GM18870 (cell line): ENCODE data around the gene CCDC80.
"Not testable (repeated sequence)": the region's sequence is repeated elsewhere in the genome, so short reads cannot be mapped to it uniquely, and the experiment has no call there.

ENCODE experiments used
- ATAC-seq: cut with Tn5 transposase; IDR thresholded peaks from one replicate; pipeline ENCODE4 v1.9.1; 2021; ENCODE audit warnings: moderate library complexity; ENCODE audit not compliant: unreplicated experiment

Gene CCDC80

DNA sequence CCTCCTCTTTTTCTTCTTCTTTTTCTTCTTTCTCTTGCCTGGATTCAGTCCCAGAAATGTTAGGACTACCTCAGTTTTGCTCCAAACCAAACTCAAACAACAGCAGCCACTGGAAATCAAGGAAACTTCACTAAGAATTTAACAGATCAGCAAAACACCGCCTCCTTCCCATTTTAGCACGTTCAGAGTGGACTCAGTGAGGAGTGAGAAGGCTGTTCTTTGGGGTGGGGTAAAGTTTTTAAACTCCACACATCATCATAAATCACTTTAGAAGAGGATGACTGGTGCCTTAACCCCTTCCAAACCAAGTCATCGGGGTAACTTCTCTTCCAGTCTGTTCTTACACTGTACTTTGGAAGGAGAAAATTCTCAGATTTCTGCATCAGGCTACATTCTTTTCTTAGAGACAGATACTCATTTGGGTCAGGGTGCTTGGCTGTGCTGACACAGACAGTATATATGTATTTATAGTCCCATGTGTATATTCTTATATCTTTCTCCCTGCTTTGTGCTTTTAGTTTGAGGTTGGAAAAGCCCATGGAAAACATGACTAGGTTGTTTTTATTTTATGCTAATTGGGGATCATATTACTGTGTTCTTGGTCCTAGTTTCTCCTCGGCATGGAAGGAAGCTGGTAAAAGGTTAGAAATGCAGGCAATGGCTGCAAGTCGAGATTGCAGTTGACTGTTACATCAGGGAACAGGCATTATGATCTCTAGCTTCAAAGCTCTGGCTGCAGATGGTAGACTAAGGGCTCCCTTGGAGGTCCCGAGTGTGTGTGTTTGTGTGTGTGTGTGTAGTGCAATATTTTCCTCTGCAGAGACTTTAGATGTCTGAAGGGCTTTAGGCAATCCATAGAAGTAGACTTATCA lies at the start of gene CCDC80:
Gene CCDC80 (minus strand): TSS at position 214 of the 872 bp plus-strand sequence. CDS start 1,238 bp downstream, outside the sequence.
- no peak for ATAC-seq

- ATAC-seq = no peak
These were observed 49.0 kb upstream of the CCDC80 start for GRCh38 chr3:112689989-112690388.

- ATAC-seq = no peak
These were observed 48.4 kb upstream of the CCDC80 start for GRCh38 chr3:112689385-112689784.

- ATAC-seq = no peak
These were observed 47.9 kb upstream of the CCDC80 start for GRCh38 chr3:112688819-112689218.

- no peak for ATAC-seq
These were observed 47.3 kb upstream of the CCDC80 start for GRCh38 chr3:112688085-112688769.

DNA sequence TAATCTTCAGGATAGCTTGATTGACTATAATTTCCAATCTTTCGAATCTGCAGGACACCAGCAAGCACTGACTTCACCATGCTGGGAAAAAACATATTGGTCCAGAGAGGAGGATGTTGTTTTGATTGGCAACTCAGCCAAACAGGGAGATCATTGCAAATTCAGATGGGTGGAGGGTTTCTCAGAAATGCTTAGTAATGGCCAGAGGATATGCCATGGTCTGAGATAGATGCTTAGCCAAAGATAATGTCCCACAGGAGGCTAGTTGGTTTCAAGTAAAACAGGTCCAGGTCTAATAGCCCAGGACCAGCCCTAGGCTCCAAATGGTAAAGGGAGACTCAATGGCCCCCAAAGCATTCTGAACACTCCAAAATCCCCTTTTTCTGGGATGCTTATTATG lies 46.7 kb upstream of the CCDC80 start:
- ATAC-seq = no peak

DNA sequence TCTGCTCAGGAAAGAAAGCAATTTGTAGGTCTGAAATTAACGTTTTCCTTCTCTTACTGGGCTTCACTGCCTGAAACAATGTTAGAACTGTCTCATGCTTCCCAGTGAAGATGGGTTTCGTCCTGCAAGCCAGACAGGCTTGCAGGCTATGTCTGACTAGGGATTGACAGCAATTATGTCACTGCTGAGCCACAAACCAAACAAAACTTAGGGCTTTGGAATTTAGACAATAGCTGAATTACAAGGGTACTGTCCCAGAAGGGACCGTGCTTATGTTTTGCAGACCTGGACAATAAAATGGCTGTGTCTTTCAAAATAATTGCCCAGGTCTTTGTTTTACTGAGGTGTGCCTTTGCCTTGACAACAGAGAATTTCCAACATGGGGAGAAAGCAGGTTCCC lies 46.3 kb upstream of the CCDC80 start:
- no peak for ATAC-seq

- ATAC-seq = no peak
These were observed 45.2 kb upstream of the CCDC80 start for GRCh38 chr3:112685956-112686799.

GRCh38 chr3:112685420-112685819 lies 44.5 kb upstream of the CCDC80 start:
- ATAC-seq = no peak

GRCh38 chr3:112682361-112682760 lies 41.4 kb upstream of the CCDC80 start:
- no peak for ATAC-seq

DNA sequence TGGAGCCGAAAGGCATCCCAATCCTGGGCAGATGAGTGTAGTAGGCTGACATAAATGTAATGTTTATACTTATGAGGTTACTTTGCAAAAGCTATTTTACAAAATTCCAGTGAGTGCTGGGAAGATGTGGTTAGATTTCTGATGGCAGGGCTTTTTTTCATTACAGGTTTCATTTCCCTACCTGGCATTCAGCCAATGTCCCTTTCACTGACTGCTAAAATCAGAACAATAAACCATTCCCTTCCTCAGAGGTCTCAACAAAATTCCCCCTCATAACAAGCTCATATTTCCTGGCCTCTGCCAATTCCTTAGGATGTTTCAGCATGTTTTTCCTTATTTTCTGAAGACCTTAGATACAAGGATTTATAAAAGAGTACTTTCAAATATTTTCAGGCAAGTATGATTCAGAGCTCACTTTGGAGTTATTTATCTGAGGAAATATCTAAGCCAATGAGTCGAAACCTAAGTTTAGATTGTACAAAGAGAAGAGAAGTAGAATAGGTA lies 40.9 kb upstream of the CCDC80 start:
- no peak for ATAC-seq

DNA sequence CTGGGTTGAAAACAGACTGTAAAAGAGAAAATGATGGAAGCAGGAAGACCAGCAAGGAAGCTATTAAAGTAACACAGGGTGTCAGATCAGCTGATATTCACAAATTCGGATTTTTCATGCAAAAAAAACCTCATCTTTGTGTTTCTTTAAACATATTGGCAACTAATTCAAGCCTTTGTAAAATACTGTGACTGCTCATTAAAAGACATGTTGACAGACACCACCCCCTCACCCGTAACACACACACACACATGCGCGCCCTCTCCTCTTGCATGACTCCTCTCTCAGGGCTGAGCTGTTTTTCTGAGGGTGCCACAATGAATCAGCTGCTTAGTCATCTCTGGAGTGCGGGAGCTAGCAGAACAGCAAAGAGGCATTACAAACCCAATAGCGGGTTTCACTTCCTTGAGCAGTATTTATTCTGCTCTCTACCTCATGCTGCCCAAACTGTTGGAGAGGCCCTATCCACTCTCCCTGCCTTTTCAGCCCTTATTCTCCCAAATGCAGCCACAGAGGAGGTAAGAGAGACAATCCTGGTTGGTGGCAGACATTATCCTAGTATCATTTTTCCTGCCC lies 35.8 kb upstream of the CCDC80 start:
- peak; percentile 99 for ATAC-seq

DNA sequence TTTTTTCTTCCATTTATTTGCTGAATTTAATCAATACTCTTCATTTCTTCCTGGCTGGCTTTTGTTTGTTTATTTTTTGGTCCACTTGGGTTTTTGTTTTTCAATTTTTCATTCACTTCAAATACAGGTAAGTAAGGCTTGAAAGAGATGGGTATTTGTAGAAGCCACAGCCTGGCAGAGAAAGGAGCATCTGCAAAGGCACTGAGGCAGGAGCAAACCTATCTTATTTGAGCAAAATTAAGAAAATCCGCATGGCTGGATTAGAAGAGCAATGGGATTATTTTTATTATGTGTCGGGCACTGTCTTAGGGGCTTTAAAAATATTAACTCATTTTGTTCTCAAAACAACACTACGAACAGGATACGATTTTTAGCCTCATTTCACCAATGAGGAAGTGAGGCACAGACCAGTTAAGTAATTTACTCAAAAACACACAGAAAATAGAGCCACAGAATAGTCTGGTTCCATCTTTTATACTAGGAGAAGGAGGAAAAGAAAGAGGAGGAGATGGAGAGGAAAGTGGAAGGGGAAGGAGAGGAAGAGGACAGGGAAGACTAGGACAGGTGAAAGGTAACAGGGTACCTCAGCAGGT lies 35.1 kb upstream of the CCDC80 start:
- no peak for ATAC-seq

- no peak for ATAC-seq
These were observed 34.4 kb upstream of the CCDC80 start for GRCh38 chr3:112675349-112675748.

- ATAC-seq = no peak
These were observed 32.0 kb upstream of the CCDC80 start for GRCh38 chr3:112672716-112673541.

DNA sequence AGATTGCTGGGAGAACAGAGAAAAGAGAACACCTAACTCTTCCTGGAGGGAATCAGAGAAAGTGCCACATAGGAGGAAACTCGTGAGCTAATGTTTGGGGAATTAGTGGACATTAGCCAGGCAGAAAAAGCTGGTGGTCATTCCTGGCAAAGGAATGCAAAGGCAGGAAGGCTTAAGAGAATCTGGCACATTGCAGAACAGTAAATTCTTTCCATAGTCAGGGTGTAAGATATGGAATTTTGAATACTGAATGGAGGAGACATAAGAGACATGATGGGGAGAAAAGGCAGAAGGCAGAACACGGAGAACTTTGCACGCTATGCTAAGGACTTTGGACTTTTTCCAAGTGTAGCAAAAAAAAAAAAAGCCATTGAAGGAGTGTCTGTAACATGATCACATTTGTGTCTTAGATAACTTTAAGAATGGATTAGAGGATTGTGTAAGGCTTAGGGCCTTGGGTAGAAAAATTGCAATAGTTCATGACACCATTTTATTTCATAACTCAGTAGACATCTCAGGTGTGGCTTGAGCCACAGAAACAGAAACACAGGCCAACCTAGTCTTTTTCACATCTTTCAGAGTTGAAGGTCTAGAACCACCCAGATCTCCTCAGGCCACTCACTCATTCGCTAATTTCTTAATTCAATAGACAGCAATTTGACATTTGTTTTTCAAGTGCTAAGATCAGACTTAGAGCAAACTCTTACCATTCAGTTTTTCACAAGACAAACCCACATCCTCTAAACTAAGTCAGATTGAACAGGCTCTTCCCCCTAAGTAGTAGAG lies 31.2 kb upstream of the CCDC80 start:
- ATAC-seq = no peak

DNA sequence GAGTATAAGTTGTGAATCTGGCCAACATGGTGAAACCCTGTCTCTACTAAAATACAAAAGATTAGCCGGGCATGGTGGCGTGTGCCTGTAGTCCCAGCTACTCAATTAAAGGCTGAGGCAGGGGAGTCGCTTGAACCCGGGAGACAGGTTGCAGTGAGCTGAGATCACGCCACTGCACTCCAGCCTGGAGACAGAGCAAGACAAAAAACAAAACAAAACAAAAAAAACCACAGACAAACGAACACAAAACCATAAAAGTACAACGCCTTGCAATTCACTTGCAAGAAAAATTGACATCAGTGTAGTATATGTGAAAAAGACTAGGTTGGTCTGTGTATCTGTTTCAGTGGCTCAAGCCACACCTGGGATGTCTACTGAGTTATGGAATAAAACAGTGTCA lies 29.9 kb upstream of the CCDC80 start:
- ATAC-seq = no peak

DNA sequence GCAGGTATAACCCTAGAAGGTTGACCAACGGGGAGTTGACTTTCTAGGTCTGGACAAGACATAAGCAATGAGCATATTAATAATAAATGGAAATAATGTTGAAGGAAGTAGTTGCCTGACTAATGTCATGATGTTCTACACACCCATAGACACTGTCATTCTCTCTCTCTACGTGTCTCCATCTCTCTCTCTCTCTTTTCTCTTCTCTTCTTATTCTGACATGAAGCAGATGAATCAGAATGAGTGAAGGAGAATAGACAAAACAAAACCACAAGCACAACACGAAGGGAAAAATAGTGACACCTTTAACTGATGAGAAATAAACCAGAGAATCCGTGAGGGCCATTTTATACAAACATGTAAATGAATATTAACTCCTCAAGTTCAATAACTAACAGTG lies 26.7 kb upstream of the CCDC80 start:
- no peak for ATAC-seq

DNA sequence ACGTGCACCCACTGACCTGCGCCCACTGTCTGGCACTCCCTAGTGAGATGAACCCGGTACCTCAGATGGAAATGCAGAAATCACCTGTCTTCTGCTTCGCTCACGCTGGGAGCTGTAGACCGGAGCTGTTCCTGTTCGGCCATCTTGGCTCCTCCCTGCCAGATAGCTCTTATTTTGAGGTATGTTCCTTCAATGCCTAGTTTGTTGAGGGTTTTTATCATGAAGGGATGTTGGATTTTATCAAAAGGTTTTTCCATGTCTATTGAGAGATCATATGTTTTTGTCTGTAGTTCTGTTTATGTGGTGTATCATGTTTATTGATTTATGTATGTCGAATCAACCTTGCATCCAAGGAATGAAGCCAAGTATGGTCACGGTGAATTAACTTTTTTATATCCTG lies 24.1 kb upstream of the CCDC80 start:
- ATAC-seq = not testable (repeated sequence)
